Breast epithelium (tissue), 4 donors: ENCODE results near the gene ZNF599. TPM values are rescaled to one million over a fixed set of nuclear protein-coding genes. Genes with fewer than 3 reads are reported as not detected.

Experiments
- DNase-seq, 2 donors: peaks; one replicate each; pipeline ENCODE4 v3.0.0-alpha.2; 2019; ENCODE audit warnings: low spot score in 2 of 2
- H3K27ac ChIP-seq, 2 donors: fragments of 200-600 bp; sonication (generic) in 1 of 2; one replicate each; pipeline ENCODE4 v1.5.1; 2016 to 2019; ENCODE audit warnings: mild to moderate bottlenecking in 1 of 2
- H3K27me3 ChIP-seq, 2 donors: fragments of 200-600 bp; sonication (generic) in 1 of 2; one replicate each; pipeline versions ENCODE4 v1.5.1 to v1.6.0; 2017 to 2019; ENCODE audit warnings: control low read depth in 1 of 2, mild to moderate bottlenecking in 1 of 2
- H3K36me3 ChIP-seq: fragments of 200-600 bp; one replicate; pipeline ENCODE4 v1.5.1; 2019
- H3K4me1 ChIP-seq, 2 donors: fragments of 200-600 bp; sonication (generic); one replicate each; pipeline ENCODE4 v1.5.1; 2016 to 2019; ENCODE audit warnings: control low read depth in 1 of 2
- H3K4me3 ChIP-seq, 3 donors: fragments of 200-600 bp; sonication (generic); 1 replicate in 2 of 3; 2 replicates in 1 of 3; pipeline ENCODE4 v1.5.1; 2016 to 2019; ENCODE audit warnings: mild to moderate bottlenecking in 3 of 3, moderate library complexity in 2 of 3
- H3K9me3 ChIP-seq, 2 donors: fragments of 200-600 bp; sonication (generic) in 1 of 2; one replicate each; pipeline ENCODE4 v1.5.1; 2016 to 2019; ENCODE audit warnings: control low read depth in 1 of 2
- CTCF ChIP-seq, 3 donors: fragments of 450-650 bp; IDR thresholded peaks; one replicate each; pipeline ENCODE4 v1.5.1; 2016 to 2017; ENCODE audit warnings: antibody characterized with exemption in 3 of 3, mild to moderate bottlenecking in 3 of 3, moderate library complexity in 3 of 3
- POLR2A ChIP-seq: fragments of 450-650 bp; IDR thresholded peaks from one replicate; pipeline ENCODE4 v1.6.1; 2016; ENCODE audit warnings: antibody characterized with exemption, mild to moderate bottlenecking, moderate library complexity
- POLR2AphosphoS5 ChIP-seq, 3 donors: sonication (generic); formaldehyde crosslinking; IDR thresholded peaks; one replicate each; pipeline ENCODE4 v1.6.1; 2017; ENCODE audit warnings: antibody characterized with exemption in 3 of 3
- intact Hi-C: fragments of 100-400 bp; cut with DNase I; formaldehyde crosslinking; loops from one replicate; pipeline ENCODE4 v1.15.1; 2023; ENCODE audit warnings: low total_unique reads
- total RNA-seq, 3 donors: library from RNA; depleted of rRNA; stranded (reverse); fragments of >200 nt; gene quantifications; one replicate each; pipeline ENCODE4 v1.1.0, GENCODE V29; 2016

The ZNF599 gene
- total RNA-seq, 3 donors from 2014 or later = 5.6 to 12.7 (median 8.2) TPM

DNA sequence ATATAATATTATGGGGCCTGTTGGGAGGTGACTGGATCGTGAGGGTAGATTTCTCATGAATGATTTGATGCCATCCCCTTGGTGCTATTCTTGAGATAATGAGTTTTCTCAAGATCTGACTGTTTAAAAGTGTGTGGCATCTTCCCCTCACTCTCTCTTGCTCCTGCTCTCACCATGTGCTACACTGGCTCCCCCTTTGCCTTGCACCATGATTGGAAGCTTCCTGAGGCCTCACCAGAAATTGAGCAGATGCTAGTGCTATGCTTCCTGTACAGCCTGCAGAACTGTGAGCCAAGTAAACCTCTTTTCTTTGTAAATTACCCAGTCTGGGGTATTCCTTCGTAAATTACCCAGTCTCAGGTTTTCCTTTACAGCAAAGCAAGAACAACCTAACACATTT lies 1.8 kb upstream of the ZNF599 start:
- Histone ChIP-seq H3K9me3 (peaks cover 0 to 3% of the 10 kb centered on the region in 2 donors), H3K4me1 (no peaks in the 10 kb centered on the region), H3K36me3 (no peaks in the 10 kb centered on the region), H3K27me3 (no peaks in the 10 kb centered on the region), H3K27ac (no peak overlapping the region), H3K4me3 (no peak overlapping the region)
- TF ChIP-seq POLR2AphosphoS5 (IDR thresholded peaks at IDR 0.05) (no peak), CTCF (IDR thresholded peaks at IDR 0.05) (no peak), POLR2A (no peak)
- intact Hi-C loops = no loop called here
- DNase-seq = no peak

DNA sequence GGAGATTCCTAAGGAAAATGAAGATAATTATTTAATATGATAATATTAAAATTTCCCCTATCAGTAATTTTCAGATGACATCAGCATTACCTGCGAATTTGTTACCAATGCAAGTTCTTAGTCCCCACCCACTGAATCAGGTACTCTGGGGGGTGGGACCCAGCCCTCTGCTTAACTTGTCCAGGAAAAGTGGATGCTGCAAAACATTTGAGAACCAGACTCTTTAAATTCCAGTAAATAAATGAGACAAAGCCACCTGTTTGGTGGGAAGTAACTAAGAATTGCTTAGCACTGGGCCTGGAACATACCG lies 495 bp upstream of the ZNF599 start:
- H3K36me3 ChIP-seq = no peaks in the 10 kb centered on the region
- DNase-seq = no peak
- H3K27me3 ChIP-seq = no peaks in the 10 kb centered on the region
- H3K9me3 ChIP-seq = no peaks in the 10 kb centered on the region
- intact Hi-C loops = no loop called here
- H3K4me1 ChIP-seq = no peaks in the 10 kb centered on the region
- peak overlapping the region; percentile 84 to 85 (median 85) for H3K4me3 ChIP-seq
- peak overlapping the region in 1 of 2 donors; percentile 81 for H3K27ac ChIP-seq
- TF ChIP-seq POLR2A (no peak), CTCF (IDR thresholded peaks at IDR 0.05) (no peak), POLR2AphosphoS5 (IDR thresholded peaks at IDR 0.05) (no peak)

- H3K27ac ChIP-seq = no peak overlapping the region
- peaks cover 6 to 17% of the 10 kb centered on the region in 2 donors for H3K9me3 ChIP-seq
- intact Hi-C loops = no loop called here
- no peaks in the 10 kb centered on the region for H3K27me3 ChIP-seq
- no peak overlapping the region for H3K4me3 ChIP-seq
- DNase-seq = no peak
- H3K36me3 ChIP-seq = peaks cover 20% of the 10 kb centered on the region
- H3K4me1 ChIP-seq = no peaks in the 10 kb centered on the region
- TF ChIP-seq POLR2AphosphoS5 (IDR thresholded peaks at IDR 0.05) (no peak), CTCF (IDR thresholded peaks at IDR 0.05) (no peak), POLR2A (no peak)
Measured at GRCh38 chr19:34767951-34768350, 5.1 kb downstream of the ZNF599 start.

- no peak for TF ChIP-seq POLR2AphosphoS5 (IDR thresholded peaks at IDR 0.05)
- no peak for TF ChIP-seq POLR2A
- no peak for TF ChIP-seq CTCF (IDR thresholded peaks at IDR 0.05)
- Histone ChIP-seq H3K27me3 (no peaks in the 10 kb centered on the region), H3K27ac (no peak overlapping the region), H3K36me3 (peaks cover 30% of the 10 kb centered on the region), H3K4me3 (no peak overlapping the region), H3K9me3 (peaks cover 6 to 31% of the 10 kb centered on the region in 2 donors), H3K4me1 (no peaks in the 10 kb centered on the region)
- no peak for DNase-seq
- intact Hi-C loops = no loop called here
Measured at GRCh38 chr19:34766386-34766785, 6.6 kb downstream of the ZNF599 start.

DNA sequence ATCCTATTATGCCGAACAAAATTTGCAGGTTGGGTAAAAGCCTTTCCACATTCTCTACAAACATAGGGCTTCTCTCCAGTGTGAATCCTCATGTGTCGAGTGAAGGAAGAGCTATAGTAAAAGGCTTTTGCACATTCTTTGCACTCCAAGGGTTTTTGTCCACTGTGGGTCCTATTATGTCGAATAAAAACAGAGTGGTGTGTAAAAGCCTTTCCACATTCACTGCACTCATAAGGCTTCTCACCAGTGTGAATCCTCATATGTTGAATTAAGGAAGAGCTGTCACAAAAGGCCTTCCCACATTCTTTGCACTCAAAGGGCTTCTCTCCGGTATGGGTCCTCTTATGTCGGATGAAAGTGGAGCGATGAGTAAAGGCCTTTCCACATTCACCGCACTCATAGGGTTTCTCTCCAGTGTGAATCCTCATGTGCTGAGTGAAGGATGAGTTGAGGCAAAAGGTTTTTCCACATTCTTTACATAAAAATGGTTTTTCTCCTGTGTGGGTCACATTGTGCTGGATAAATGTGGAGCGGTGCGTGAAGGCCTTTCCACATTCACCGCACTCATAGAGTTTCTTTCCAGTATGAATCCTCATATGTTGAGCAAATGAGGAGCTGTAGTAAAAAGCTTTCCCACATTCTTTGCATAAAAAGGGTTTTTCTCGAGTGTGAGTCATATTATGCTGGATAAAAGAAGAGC lies 13.6 kb downstream of the ZNF599 start:
- TF ChIP-seq POLR2A = no peak
- Histone ChIP-seq H3K36me3 (peaks cover 20% of the 10 kb centered on the region), H3K4me3 (no peak overlapping the region), H3K27ac (no peak overlapping the region), H3K27me3 (no peaks in the 10 kb centered on the region), H3K4me1 (no peaks in the 10 kb centered on the region), H3K9me3 (peaks cover 66 to 98% of the 10 kb centered on the region in 2 donors)
- no peak for DNase-seq
- intact Hi-C loops = no loop called here
